GM19193 (cell line): ENCODE measurements around the gene WDR45B.

Experiments
- POLR2A ChIP-seq: IDR thresholded peaks from 4 replicates; pipeline ENCODE4 v1.6.1; 2011; ENCODE audit not compliant: insufficient read depth, insufficient read length; ENCODE audit errors: extremely low read depth

Gene WDR45B

DNA sequence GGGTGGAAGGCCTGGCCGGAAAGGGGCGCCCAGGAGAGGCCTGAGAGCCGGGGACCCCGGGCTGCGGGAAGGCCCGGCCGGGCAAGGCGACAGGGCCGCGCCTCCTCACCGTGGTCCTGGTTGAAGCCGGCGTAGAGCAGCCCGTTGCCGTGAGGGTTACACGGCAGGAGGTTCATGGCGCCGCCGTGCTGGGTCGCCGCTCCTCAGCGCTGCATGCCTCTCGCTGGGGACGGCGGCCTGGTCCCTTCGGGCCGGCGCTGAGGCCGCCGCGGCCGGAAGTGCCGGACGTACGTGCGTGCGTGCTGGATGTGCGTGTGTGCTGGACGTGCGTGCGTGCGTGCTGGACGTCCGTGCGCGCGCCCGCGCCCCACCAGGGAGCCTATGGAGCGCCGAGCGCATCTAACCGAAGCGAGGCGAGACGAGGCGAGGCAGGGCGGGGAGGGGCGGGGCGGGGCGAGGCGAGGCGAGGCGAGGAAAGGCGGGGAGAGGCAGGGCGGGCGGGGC is at the start of gene WDR45B:
Gene WDR45B (minus strand): TSS at position 280 of the 504 bp plus-strand sequence. CDS start 104 bp downstream, at position 176.
- peak; percentile 94 for TF ChIP-seq POLR2A

DNA sequence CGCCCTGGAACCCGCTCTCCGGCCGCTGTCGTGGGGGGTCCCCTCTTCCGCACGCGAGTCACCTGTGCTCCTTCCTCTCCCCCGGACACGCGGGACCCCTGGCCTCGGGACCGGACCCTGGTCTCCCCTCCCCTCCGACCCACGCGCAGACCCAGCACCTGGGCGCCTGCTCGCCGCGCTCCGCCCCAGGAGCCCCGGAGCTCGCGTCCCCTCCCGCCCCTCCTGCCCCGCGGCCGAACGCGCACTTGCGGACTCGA is 49.5 kb upstream of the WDR45B start:
- TF ChIP-seq POLR2A = no peak

DNA sequence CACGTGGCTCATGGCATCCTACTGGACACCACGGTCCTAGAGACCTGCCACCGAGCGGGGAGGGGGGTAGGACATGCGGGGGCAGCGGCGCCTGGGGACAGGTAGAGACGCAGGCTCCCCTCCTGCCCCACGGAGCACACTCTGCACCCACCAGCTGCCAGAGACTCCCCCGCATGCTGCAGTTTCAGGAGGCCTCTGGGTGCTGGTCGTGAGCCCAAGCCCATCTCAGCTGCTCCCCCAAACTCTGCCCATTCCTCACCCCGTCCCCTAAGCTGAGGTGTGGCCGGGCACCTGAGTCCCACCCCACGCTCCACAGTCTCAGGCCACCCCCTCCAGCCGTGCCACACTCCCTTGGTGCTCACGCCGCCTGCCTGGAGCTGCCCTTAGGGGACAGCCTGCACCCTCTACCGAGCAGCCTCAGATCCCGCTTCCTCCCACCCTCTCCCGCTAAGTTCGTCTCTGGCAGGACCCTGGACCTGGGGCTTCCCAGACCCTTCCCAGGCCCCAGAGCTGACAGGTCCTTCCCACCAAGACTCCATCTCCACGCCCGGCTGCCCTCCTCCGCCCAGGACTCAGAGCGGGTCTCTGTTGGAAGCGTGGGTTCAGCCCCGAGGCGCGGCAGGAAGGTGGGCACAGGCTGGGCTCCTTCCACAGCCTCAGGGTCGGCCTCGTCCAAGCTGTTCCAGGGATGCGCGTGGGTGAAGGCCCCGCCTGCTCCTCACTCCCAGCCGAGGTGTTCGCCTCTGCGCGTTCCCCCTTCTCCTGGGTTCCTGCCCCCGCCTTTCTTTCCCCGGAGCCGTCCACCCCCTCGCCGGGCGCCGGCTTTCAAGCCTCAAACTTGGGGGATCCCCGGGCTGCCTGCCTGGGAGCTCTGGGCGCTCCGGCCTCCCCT is 48.9 kb upstream of the WDR45B start:
- no peak for TF ChIP-seq POLR2A

DNA sequence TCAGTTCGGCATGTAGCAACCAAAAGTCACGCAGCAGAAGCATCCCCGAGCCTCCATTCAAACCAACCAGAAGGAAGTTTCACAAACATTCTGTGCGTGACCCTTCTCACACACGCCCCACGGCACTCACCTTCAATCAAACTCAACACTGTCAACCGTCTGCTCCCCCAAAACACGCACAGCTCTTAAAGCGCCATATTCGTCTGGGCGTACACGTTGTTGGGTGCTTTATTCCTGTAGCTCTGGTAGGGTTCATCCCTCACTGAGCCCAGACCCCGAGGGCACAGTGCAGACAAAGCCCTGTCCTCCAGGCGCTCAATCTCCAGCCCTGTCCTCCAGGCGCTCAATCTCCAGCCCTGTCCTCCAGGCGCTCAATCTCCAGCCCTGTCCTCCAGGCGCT is 48.0 kb upstream of the WDR45B start:
- no peak for TF ChIP-seq POLR2A

DNA sequence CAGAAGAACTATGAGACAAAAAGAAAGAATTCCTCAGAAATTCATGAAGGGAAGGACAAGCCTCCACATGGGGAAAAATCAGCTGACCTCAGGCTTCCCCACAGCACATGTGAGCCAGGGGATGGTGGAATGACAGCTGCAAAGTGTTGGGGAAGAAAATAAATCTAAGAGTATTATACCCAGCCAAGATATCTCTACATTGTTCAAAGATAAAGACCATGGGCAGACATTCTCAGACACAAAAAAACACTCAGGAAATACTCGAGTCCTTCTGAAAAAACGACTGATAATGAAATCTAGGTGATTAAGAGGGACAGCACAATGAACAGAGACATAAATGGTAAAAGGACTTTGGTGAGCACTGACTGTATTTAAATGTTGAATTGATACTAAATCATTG is 46.4 kb upstream of the WDR45B start:
- TF ChIP-seq POLR2A = no peak

DNA sequence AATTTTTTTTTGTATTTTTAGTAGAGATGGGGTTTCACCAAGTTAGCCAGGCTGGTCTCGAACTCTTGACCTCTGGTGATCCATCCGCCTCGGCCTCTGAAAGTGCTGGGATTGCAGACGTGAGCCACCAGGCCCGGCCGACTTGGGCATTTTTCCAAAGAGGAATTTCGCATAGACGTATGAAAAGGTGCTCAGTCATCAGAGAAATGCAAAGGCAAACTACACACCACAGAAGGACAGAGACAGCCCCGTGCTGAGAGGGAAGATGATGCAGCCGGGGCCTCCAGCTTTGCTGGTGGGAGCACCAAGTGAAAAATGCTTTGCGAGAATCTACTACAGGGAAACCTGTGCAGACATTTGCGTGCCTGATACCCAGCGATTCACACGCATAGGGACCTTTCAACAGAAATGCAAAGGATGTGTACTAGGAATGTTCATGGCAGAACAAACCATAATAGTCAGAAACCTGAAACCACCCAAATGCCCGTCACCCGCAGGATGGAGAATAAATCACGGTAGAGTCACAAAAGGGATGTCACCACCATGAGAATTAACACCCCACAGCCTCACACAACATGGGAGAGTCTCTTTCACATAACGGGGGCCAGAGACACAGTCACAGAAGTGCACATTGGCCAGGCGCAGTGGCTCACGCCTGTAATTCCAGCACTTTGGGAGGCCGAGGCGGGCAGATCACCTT is 45.1 kb upstream of the WDR45B start:
- TF ChIP-seq POLR2A = no peak

DNA sequence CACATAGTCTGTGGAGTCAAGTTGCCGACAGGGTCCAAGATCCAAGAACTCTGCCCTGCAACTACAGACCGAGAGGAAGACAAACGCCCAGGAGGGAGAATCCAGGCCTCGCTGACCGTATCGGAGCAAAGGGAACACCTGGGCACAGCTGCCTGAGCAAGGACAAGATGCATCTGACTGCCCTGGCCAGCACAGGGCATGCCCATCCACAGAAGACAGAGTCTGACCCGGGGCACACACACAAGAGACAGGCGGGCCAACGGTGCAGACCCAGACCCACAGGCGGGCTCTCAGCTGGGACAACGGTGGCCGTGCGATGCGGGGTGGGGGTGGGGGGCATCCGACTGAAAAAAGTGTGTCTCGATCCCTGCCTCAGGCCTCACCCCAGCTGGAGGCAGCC is 44.0 kb upstream of the WDR45B start:
- no peak for TF ChIP-seq POLR2A

DNA sequence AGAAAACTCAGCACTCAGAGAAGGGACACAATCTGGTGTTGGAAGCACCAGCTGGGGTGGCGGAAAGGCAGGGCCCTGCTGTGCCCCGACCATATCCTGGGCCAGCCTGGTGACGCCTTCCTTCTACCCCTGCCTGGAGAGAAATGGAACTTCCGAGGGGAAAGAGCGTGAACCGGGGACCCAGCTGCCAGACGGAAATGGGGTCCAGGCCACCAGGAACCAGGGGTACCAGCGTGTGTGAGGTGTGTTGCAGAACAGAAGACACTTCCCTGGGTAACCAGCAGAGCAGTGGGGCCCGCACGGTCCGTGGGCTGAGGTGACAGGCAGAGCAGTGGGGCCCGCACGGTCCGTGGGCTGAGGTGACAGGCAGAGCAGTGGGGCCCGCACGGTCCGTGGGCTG is 43.5 kb upstream of the WDR45B start:
- no peak for TF ChIP-seq POLR2A

DNA sequence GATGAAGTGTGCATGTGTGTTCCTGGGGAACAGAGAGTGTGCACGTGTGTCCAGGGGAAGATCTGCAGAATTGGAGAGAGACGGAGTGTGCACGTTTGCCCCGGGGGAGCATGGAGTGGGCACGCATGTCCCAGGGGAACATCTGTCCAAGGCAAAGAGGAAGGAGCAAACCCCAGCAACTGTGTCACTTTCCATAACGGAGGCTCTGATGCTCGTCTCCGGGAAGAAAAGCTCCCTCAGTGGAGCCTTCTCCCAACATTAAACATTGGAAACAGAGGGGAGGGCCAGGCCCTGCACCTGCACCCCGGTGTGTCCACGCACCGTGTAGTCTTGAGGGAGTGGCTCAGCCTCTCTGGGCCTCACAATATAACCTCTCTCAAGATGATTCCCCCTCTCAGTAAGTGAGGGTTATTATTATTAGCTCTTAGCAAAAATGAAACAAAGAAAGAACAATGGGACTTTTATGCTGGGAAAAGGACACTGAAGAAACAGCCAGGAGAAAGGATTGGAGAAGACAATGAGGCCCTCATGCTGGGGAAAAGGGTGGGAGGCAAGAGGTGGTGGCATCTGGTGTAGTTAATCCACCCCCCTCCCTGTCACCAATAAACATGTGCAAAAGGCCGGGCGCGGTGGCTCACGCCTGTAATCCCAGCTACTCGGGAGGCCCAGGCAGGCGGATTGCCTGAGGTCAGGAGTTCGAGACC is 42.7 kb upstream of the WDR45B start:
- TF ChIP-seq POLR2A = no peak

DNA sequence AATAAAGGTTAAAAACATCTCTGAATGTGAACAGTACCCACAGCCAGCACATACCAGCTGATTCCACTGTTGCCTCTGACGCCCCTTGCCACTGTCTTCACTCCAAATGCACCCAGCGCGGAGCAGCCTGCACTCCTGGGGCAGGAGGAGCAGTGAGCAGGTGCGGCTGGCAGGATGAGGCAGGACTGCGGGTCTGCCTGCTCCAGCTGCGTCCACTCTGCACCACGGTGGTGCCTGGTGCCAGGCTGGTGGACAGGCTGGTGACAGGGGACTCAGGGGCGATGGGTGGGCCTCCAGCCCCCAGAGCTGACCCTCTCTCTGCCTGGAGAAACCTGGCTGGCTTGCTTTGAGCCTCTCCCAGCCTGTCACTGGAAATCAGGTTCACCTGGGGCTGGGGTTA is 40.8 kb upstream of the WDR45B start:
- no peak for TF ChIP-seq POLR2A

DNA sequence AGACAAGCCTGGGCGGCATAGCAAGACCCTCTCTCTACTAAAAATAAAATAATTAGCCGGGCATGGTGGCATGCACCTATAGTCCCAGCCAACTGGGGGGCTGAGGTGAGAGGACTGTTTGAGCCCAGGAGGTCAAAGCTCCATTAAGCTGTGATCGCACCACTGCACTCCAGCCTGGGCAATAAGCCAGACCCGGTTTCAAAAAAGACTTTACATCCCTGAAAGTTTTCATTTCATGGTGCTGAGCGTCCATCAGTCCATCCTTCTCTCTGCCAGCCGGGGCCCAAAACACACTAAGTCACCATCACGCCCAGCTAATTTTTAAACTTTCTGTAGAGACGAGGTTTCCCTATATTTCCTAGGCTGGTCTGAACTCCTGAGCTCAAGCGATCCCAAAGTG is 39.6 kb upstream of the WDR45B start:
- TF ChIP-seq POLR2A = no peak

DNA sequence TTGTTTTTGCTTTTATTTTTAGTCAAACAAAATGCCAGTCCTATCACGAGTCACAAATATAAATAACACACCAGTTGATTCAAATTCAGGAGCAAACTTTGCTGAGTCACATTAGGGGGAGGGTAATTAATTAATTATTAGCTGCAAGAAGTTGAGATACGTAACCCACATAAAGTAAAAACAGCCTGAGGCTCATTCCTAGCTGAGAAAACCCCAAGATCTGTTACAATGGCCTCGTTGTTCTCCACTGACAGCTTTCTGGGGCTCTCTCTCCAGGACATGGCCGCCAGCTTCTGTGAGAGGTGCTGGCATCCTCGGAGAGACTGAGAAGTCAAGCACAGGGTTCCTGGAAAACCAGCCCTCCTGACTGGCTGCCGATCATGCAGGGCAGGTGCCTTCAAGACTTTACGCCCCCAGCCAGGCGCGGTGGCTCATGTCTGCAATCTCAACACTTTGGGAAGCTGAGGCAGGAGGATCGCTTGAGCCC is 39.2 kb upstream of the WDR45B start:
- no peak for TF ChIP-seq POLR2A

DNA sequence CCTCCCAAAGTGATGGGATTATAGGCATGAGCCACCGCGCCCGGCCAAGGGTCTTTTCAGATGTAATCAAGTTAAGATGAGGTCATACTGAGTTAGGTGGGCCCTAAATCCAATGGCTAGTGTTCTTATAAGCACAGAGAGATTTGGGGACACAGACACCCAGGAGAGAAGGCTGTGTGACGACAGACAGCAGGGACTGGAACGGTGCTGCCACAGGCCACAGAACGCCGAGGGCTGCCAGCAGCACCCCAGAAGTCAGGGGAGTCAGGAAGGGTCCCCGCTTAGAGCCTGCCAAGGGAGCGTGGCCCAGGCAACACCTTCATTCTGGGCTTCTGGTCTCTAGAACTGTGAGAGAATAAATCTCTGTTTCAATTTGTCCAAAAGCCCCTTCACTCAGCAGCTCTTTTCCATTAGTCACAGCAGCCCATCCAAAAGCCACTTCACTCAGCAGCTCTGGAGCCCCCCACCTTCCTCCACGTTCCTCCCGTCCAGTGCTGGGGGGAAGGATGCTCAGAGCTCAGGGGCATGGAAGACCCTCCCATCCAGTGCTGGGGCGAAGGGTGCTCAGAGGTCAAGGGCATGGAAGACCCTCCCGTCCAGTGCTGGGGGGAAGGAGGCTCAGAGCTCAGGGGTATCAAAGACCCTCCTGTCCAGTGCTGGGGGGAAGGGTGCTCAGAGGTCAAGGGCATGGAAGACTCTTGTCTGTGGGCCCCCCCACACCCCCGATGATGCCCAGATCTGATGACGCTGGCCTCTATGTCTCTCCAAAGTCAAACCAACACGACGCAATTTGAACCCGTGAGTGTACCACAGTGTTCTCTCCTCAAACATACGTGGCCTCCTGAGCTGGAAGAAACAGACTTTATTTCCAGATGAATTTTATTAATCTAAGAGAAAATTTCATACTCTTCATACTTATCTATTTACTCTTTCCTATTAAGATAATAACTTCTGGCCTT is 38.4 kb upstream of the WDR45B start:
- TF ChIP-seq POLR2A = no peak

DNA sequence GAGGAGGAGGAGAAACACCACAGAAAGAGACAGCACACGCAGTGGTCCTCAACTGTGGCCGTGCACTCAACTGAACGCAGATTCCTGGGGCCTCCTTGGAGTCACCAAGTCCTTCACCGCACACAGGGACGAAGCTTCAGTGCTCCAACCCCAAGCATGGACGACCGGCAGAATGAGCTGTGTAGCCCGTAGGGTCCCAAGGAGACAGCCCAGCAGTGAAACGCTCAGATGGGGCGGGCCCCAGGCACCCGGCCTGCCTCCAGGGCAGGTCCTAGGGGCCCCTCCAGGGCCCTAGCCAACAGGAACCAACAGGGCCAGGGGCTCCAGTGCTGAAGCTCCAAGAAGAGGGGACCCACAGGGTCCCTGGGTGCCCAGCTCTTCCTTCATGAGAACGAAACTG is 37.0 kb upstream of the WDR45B start:
- no peak for TF ChIP-seq POLR2A
